SK-N-SH (cell line): ENCODE data around the gene RNF149. TPM values are rescaled to one million over a fixed set of nuclear protein-coding genes. Genes with fewer than 3 reads are reported as not detected.

ENCODE experiments used
- CTCF ChIA-PET: fragments of 300-600, 350-600 bp; formaldehyde crosslinking; extraction: SDS; loops from one replicate; lab custom pipeline; 2021; lab: Yijun Ruan, JAX
- POLR2A ChIA-PET: fragments of 350-600 bp; sonication (Branson Sonifier 250); formaldehyde crosslinking; extraction: SDS; loops from one replicate; lab custom pipeline; 2020; ENCODE audit warnings: antibody characterized with exemption, inconsistent platforms; lab: Yijun Ruan, JAX
- DNase-seq: peaks from one replicate; pipeline ENCODE4 v3.0.0; 2012
- H2AFZ ChIP-seq: fragments of 200-600 bp; sonication (generic); 2 replicates; pipeline ENCODE4 v1.8.1; 2016; ENCODE audit warnings: antibody characterized with exemption, mild to moderate bottlenecking, low read depth
- H3F3A ChIP-seq: fragments of 200-600 bp; sonication (generic); replicated peaks from 2 replicates; pipeline ENCODE3; 2016; ENCODE audit warnings: antibody characterized with exemption, mild to moderate bottlenecking; ENCODE audit not compliant: insufficient read depth
- H3K27ac ChIP-seq, 2 experiments: fragments of 200-500 bp in 1 of 2; fragments of 200-600 bp in 1 of 2; sonication (Bioruptor generic) in 1 of 2; sonication (generic), shearing (Covaris generic) in 1 of 2; 2 replicates each; pipeline versions ENCODE4 v1.5.1 to v1.6.1; 2014 to 2016; ENCODE audit warnings: low read depth in 2 of 2, inconsistent platforms in 1 of 2, low read length in 1 of 2, mild to moderate bottlenecking in 1 of 2, mixed read lengths in 1 of 2
- H3K27me3 ChIP-seq: fragments of 200-600 bp; sonication (generic), shearing (Covaris generic); 2 replicates; pipeline ENCODE4 v1.6.1; 2016; ENCODE audit warnings: mixed run types; ENCODE audit not compliant: insufficient read depth
- H3K36me3 ChIP-seq, 2 experiments: fragments of 200-500 bp in 1 of 2; fragments of 200-600 bp in 1 of 2; sonication (Bioruptor generic) in 1 of 2; sonication (generic) in 1 of 2; replicated peaks in 1 of 2; 2 replicates each; pipeline versions ENCODE3 to v1.5.1; 2014 to 2016; ENCODE audit warnings: low read length in 1 of 2, mild to moderate bottlenecking in 1 of 2; ENCODE audit not compliant: insufficient read depth in 2 of 2, control insufficient read depth in 1 of 2
- H3K4me1 ChIP-seq, 2 experiments: fragments of 200-500 bp in 1 of 2; fragments of 200-600 bp in 1 of 2; sonication (Bioruptor generic) in 1 of 2; sonication (generic), shearing (Covaris generic) in 1 of 2; 2 replicates each; pipeline versions ENCODE4 v1.5.1 to v1.6.1; 2014 to 2016; ENCODE audit warnings: low read depth in 1 of 2, low read length in 1 of 2, mixed run types in 1 of 2; ENCODE audit not compliant: insufficient read depth in 2 of 2, control insufficient read depth in 1 of 2
- H3K4me2 ChIP-seq: fragments of 200-600 bp; sonication (generic), shearing (Covaris generic); 2 replicates; pipeline ENCODE4 v1.6.1; 2017; ENCODE audit warnings: mixed run types
- H3K4me3 ChIP-seq, 2 experiments: fragments of 200-500 bp in 1 of 2; fragments of 200-600 bp in 1 of 2; sonication (Bioruptor generic) in 1 of 2; sonication (generic), shearing (Covaris generic) in 1 of 2; 2 replicates each; pipeline versions ENCODE4 v1.5.1 to v1.8.1; 2014 to 2016; ENCODE audit warnings: low read depth in 2 of 2, inconsistent platforms in 1 of 2, low read length in 1 of 2, mild to moderate bottlenecking in 1 of 2, mixed read lengths in 1 of 2, moderate library complexity in 1 of 2
- H3K79me2 ChIP-seq: fragments of 200-600 bp; sonication (generic); 2 replicates; pipeline ENCODE4 v1.8.1; 2017; ENCODE audit warnings: mild to moderate bottlenecking; ENCODE audit not compliant: insufficient read depth
- H3K9ac ChIP-seq: fragments of 200-600 bp; sonication (generic); 2 replicates; pipeline ENCODE4 v1.6.1; 2017; ENCODE audit warnings: mixed run types
- H3K9me2 ChIP-seq: fragments of 200-600 bp; sonication (generic); 2 replicates; pipeline ENCODE4 v1.6.1; 2017; ENCODE audit warnings: mixed run types
- H3K9me3 ChIP-seq: fragments of 200-600 bp; sonication (generic); 2 replicates; pipeline ENCODE4 v1.6.1; 2017; ENCODE audit warnings: mixed run types, mild to moderate bottlenecking, moderate library complexity
- H4K20me1 ChIP-seq: fragments of 200-600 bp; sonication (generic); 2 replicates; pipeline ENCODE4 v1.6.1; 2017; ENCODE audit warnings: mild to moderate bottlenecking, mixed run types; ENCODE audit not compliant: insufficient read depth
- NRF1 ChIP-seq: IDR thresholded peaks from 2 replicates; pipeline ENCODE4 v1.6.1; 2012; ENCODE audit warnings: low read depth, mild to moderate bottlenecking, low read length
- RAD21 ChIP-seq: IDR thresholded peaks from 2 replicates; pipeline ENCODE4 v1.6.1; 2012; ENCODE audit warnings: mild to moderate bottlenecking, low read length
- REST ChIP-seq: IDR thresholded peaks from 2 replicates; pipeline ENCODE4 v1.6.1; 2012; ENCODE audit warnings: mild to moderate bottlenecking, low read depth, low read length, moderate library complexity
- RFX5 ChIP-seq: IDR thresholded peaks from 2 replicates; pipeline ENCODE4 v1.6.1; 2012; ENCODE audit warnings: mild to moderate bottlenecking, improper control_type of control experiment, low read length
- SIN3A ChIP-seq: IDR thresholded peaks from 2 replicates; pipeline ENCODE4 v1.6.1; 2012; ENCODE audit warnings: low read depth, mild to moderate bottlenecking, low read length, moderate library complexity, borderline replicate concordance
- TEAD4 ChIP-seq: IDR thresholded peaks from 2 replicates; pipeline ENCODE4 v1.4.0; 2012; ENCODE audit warnings: mild to moderate bottlenecking, borderline replicate concordance; ENCODE audit not compliant: insufficient read depth
- WGBS: methylation state at CpG from one replicate; pipeline ENCODE4 v1.1.6; 2017; ENCODE audit warnings: low lambda C conversion rate; 5-methylcytosine and 5-hydroxymethylcytosine counted together
- polyA plus RNA-seq, 3 experiments: library from polyadenylated mRNA; depleted of rRNA; stranded (reverse); fragments of >200 nt; gene quantifications; 2 replicates each; pipeline ENCODE4 v1.2.3, GENCODE V29; 2012
- small RNA-seq, 7 experiments: library from RNA; depleted of rRNA; stranded (forward); fragments of <200 nt; gene quantifications; one replicate each; pipeline ENCODE3, GENCODE V24; 2012

RNF149 gene
- polyA plus RNA-seq, 1 of the 3 experiments (the other 2 are of a cell fraction), result 15.3 TPM

GRCh38 chr2:101231240-101231639 is 77.3 kb downstream of the RNF149 start (continued):
- TF ChIP-seq REST (no peak), RAD21 (no peak), RFX5 (no peak)

GRCh38 chr2:101230541-101231001 is 77.9 kb downstream of the RNF149 start:
- no peaks in the 10 kb centered on the region for H3K79me2 ChIP-seq
- no peak overlapping the region for H3K27ac ChIP-seq
- H3K9me3 ChIP-seq, result no peaks in the 10 kb centered on the region
- WGBS, result 47% methylated on average over 2 of the region's 2 CpGs
- TF ChIP-seq SIN3A (no peak), NRF1 (no peak), TEAD4 (no peak)
- POLR2A ChIA-PET, result no interaction called here
- CTCF ChIA-PET, result interaction anchor here (1.2 to 1.5 kb wide), 2 partner anchors 10 to 13 kb away, joined by 4 read pairs; no protein-coding TSS in a partner anchor
- H3K4me1 ChIP-seq, result no peaks in the 10 kb centered on the region
- no peak overlapping the region for H3K4me3 ChIP-seq
- H3K9me2 ChIP-seq, result no peaks in the 10 kb centered on the region
- DNase-seq, result no peak
- H2AFZ ChIP-seq, result no peak overlapping the region
- no peak overlapping the region for H3K4me2 ChIP-seq
- H3K27me3 ChIP-seq, result no peaks in the 10 kb centered on the region
- no peak overlapping the region for H3K9ac ChIP-seq
- no peaks in the 10 kb centered on the region for H3K36me3 ChIP-seq
- H4K20me1 ChIP-seq, result no peaks in the 10 kb centered on the region
- no peaks in the 10 kb centered on the region for H3F3A ChIP-seq

Small RNA genes lying within 50 kb of the gene (small RNA-seq; reads per million reads assigned to genes)
- gene MIR5696, result 0 to 5.7 (median 2.1) reads per million in 7 experiments
- gene SNORD89, result 0 to 8.3 (median 2.4) reads per million in 7 experiments

Other genes with a start within 250 kb of the RNF149 start
- 5.3 and 7.0 TPM in 2 replicates for gene TBC1D8, start 157.3 kb downstream of the RNF149 start, polyA plus RNA-seq (2012; rRNA removed)
- gene CNOT11, start 55.8 kb downstream of the RNF149 start, polyA plus RNA-seq (2012; rRNA removed), result 38.4 and 42.2 TPM in 2 replicates
- gene CREG2, start 78.8 kb upstream of the RNF149 start, polyA plus RNA-seq (2012; rRNA removed), result 1.1 and 1.4 TPM in 2 replicates
- gene RFX8, start 166.4 kb upstream of the RNF149 start, polyA plus RNA-seq (2012; rRNA removed), result 0.07 and 0.11 TPM in 2 replicates